SK-N-SH (cell line): ENCODE results near the gene MYCBP.

ENCODE experiments used
- CHD2 ChIP-seq: fragments of 150-350 bp; IDR thresholded peaks from 2 replicates; pipeline ENCODE4 v1.6.1; 2018; ENCODE audit warnings: low read length; ENCODE audit not compliant: partially characterized antibody
- CTCF ChIP-seq: fragments of 200-600 bp; sonication (generic); IDR thresholded peaks from 2 replicates; pipeline ENCODE4 v1.6.1; 2017; ENCODE audit warnings: antibody characterized with exemption, mild to moderate bottlenecking, moderate library complexity
- ELF1 ChIP-seq: IDR thresholded peaks from 2 replicates; pipeline ENCODE4 v1.4.0; 2012
- EP300 ChIP-seq, 2 experiments: IDR thresholded peaks; 2 replicates each; pipeline versions ENCODE4 v1.4.0 to v1.6.1; 2012; ENCODE audit warnings: borderline replicate concordance in 1 of 2, low read depth in 1 of 2, low read length in 1 of 2
- FOXM1 ChIP-seq: IDR thresholded peaks from 2 replicates; pipeline ENCODE4 v1.4.0; 2012; ENCODE audit warnings: low read depth, mild to moderate bottlenecking
- NFIC ChIP-seq: IDR thresholded peaks from 2 replicates; pipeline ENCODE4 v1.4.0; 2012; ENCODE audit warnings: borderline replicate concordance
- POLR2AphosphoS5 ChIP-seq: IDR thresholded peaks from 2 replicates; pipeline ENCODE4 v1.6.1; 2012; ENCODE audit warnings: low read depth, low read length
- RAD21 ChIP-seq: IDR thresholded peaks from 2 replicates; pipeline ENCODE4 v1.6.1; 2012; ENCODE audit warnings: mild to moderate bottlenecking, low read length
- SIN3A ChIP-seq: IDR thresholded peaks from 2 replicates; pipeline ENCODE4 v1.6.1; 2012; ENCODE audit warnings: low read depth, mild to moderate bottlenecking, low read length, moderate library complexity, borderline replicate concordance
- SMC3 ChIP-seq: IDR thresholded peaks from 2 replicates; pipeline ENCODE4 v1.6.1; 2012; ENCODE audit warnings: low read depth, low read length, improper control_type of control experiment
- TAF1 ChIP-seq: IDR thresholded peaks from 2 replicates; pipeline ENCODE4 v1.6.1; 2012; ENCODE audit warnings: low read depth, mild to moderate bottlenecking, low read length, moderate library complexity, borderline replicate concordance
- TF ChIP-seq, protein P1 (sequence below): IDR thresholded peaks from 2 replicates; pipeline ENCODE4 v1.6.1; 2012; ENCODE audit warnings: mild to moderate bottlenecking, low read depth, low read length, moderate library complexity
- TF ChIP-seq, protein P2 (sequence below): IDR thresholded peaks from 2 replicates; pipeline ENCODE4 v1.4.0; 2012; ENCODE audit warnings: low read depth

DNA sequence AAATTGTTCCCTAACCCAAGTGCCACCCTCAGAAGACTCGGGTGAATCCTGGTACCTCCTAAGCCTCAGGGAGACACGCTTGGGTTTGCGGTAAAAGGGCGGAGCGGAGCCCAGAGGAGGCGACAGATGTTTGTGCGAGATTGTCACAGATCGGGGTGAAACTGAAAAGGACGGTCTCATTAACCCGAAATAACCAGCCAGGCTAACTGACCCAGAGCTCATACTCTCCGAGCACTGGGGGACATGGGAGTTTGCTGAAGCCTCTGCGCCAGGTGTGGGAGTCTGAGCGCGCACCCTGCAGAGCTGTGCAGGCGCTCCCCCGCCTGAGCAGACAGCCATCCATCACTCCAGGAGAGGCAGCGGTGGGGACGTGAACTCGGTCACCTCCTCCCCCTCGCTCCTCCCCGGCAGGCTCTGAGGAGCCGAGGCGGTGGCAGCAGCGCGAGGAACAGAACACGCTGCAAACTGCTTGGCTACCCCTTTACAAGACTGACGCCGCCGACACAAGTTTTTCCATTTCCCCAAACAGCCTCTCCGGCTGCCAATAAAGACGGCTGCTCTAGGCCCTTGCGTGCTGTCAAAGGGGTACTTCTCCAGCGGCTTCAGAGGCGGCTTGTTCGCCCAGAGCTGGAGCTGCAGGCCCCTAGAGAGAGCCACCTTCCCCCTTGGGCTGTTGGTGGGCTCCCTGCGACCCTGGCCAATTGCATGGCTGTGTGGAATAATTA is 57.1 kb downstream of the MYCBP start:
- TF ChIP-seq CTCF (no peak), ELF1 (no peak), CHD2 (no peak), SMC3 (no peak), POLR2AphosphoS5 (no peak), EP300 (IDR thresholded peaks at IDR 0.05; ENCODE audit: borderline replicate concordance in 1 of 2, low read depth in 1 of 2, low read length in 1 of 2) (no peak), NFIC (no peak), RAD21 (no peak), TAF1 (no peak), FOXM1 (no peak), SIN3A (no peak)
- TF ChIP-seq, protein P1, sequence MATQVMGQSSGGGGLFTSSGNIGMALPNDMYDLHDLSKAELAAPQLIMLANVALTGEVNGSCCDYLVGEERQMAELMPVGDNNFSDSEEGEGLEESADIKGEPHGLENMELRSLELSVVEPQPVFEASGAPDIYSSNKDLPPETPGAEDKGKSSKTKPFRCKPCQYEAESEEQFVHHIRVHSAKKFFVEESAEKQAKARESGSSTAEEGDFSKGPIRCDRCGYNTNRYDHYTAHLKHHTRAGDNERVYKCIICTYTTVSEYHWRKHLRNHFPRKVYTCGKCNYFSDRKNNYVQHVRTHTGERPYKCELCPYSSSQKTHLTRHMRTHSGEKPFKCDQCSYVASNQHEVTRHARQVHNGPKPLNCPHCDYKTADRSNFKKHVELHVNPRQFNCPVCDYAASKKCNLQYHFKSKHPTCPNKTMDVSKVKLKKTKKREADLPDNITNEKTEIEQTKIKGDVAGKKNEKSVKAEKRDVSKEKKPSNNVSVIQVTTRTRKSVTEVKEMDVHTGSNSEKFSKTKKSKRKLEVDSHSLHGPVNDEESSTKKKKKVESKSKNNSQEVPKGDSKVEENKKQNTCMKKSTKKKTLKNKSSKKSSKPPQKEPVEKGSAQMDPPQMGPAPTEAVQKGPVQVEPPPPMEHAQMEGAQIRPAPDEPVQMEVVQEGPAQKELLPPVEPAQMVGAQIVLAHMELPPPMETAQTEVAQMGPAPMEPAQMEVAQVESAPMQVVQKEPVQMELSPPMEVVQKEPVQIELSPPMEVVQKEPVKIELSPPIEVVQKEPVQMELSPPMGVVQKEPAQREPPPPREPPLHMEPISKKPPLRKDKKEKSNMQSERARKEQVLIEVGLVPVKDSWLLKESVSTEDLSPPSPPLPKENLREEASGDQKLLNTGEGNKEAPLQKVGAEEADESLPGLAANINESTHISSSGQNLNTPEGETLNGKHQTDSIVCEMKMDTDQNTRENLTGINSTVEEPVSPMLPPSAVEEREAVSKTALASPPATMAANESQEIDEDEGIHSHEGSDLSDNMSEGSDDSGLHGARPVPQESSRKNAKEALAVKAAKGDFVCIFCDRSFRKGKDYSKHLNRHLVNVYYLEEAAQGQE: no peak
- TF ChIP-seq, protein P2, sequence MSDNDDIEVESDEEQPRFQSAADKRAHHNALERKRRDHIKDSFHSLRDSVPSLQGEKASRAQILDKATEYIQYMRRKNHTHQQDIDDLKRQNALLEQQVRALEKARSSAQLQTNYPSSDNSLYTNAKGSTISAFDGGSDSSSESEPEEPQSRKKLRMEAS: no peak
